GM19463 (cell line): ENCODE data around the gene SUGCT.
A peak's percentile ranks its signal among the peaks of the same experiment; 100 is the strongest.
"Not testable (repeated sequence)": the region's sequence is repeated elsewhere in the genome, so short reads cannot be mapped to it uniquely, and the experiment has no call there.

ENCODE experiments used
- ATAC-seq: cut with Tn5 transposase; IDR thresholded peaks from one replicate; pipeline ENCODE4 v1.9.1; 2021; ENCODE audit warnings: mild to moderate bottlenecking, moderate library complexity; ENCODE audit not compliant: unreplicated experiment

The SUGCT gene

DNA sequence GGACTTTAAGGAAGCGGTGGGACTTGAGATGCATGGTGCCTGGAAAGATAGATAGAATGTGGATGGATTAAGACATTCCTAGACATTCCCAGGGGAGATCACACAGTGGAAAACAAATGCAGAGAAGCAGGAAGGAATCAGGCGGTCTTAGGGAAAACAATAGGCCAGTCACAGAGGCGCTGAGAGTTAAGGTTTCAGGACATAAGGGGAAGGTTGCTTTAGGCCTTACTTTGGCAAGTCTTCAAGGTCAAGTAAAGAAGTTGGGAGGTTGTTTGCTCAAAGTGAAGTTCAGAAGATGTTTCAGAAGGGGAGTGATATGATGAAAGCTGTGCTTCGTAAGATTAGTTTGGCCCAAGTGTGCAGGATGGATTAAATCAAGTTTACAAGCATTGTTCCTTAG is 109.4 kb downstream of the SUGCT start:
- ATAC-seq: no peak

DNA sequence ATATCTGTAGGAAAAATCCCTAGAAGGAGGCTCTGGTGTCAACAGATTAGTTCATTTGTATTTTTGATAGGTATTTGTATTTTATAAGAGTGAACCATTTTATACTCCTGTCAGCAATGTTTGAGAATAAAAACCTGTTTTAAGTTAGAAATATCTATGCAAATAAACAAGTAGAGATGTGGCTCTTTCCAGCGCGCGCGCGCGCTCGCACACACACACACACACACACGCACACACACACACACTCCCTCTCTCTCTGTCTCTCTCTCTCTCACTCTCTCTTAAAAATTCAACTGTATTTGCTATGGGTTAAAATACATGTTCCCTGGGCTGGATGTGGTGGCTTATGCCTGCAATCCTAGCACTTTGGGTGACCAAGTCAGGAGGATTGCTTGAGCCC is 113.9 kb downstream of the SUGCT start:
- no peak for ATAC-seq

DNA sequence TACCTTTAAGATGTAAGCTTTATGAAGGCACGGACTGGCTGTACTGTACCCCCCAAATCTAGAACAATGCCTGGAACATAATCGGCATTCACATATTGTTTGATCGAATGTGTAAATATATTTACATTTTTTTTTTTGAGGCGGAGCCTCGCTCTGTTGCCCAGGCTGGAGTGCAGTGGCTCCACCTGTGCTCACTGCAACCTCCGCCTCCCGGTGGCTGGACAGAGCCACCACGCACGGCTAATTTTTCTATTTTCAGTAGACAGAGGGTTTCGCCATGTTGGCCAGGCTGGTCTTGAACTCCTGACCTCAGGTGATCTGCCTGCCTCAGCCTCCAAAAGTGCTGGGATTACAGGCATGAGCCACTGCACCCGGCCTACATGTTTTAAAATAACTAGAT is 118.6 kb downstream of the SUGCT start:
- not testable (repeated sequence) for ATAC-seq

DNA sequence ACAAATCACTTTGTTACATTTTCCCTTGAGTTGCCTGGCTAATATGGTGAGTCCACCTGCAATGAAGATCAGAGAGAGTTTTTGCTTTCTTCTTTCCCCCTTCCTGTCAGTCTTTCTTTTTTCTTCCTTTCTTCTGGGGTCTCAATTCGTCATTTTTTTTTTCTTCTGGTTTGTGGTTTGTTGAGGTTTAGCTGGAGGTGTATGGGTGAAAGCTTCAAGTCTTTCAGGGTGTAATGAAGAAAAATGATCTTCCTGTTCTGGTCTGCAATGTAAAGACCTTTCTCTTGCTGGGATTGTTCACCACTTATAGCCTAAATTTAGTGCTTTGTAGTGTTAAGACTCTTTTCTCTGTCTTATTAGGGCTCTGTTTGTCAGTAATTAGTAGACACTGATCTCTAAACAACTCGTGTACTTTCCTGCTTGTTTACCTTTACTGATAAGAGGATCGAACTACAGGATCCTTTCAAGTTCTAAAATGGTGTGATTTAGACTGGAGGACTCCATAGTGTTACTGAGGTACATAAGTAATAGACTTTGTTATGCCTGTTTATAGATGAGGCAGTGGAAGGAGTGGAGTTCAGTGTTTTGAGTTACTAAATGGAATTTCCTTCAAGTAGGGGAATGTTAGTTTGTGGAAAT is 129.1 kb downstream of the SUGCT start:
- ATAC-seq: no peak

- no peak for ATAC-seq
These were observed 132.8 kb downstream of the SUGCT start for GRCh38 chr7:40267583-40267982.

DNA sequence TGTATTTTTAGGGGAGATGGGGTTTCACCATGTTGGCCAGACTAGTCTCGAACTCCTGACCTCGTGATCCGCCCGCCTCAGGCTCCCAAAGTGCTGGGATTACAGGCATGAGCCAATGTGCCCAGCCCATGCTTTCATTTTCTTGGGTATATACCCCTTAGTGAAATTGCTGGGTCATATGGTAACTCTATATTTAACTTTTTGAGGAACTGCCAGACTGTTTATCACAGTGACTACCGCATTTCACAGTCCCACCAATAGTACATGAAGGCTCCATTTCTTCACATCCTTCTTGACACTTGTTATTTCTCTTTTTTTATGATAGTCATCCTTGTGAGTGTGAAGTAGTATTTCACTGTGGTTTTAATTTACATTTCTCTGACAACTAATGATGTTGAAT is 134.0 kb downstream of the SUGCT start:
- not testable (repeated sequence) for ATAC-seq

- peak; percentile 51 for ATAC-seq
These were observed 141.3 kb downstream of the SUGCT start for GRCh38 chr7:40276061-40276460.

GRCh38 chr7:40279991-40280390 is 145.2 kb downstream of the SUGCT start:
- no peak for ATAC-seq

DNA sequence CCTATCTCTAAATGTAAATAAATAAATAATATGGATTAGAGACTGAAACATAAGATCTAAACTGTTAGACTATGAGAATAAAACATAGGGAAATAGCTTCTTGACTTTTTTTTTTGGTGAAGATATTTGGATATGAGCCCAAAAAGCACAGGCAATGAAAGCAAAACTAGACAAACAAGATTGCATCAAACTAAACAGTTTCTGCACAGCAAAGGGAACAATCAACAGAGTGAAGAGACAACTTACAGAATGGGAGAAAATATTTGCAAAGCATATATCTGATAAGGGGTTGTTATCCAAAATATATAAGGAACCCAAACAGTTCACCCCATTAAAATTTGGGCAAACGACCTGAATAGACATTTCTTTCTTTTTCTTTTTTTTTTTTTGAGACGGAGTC is 148.1 kb downstream of the SUGCT start:
- no peak for ATAC-seq

DNA sequence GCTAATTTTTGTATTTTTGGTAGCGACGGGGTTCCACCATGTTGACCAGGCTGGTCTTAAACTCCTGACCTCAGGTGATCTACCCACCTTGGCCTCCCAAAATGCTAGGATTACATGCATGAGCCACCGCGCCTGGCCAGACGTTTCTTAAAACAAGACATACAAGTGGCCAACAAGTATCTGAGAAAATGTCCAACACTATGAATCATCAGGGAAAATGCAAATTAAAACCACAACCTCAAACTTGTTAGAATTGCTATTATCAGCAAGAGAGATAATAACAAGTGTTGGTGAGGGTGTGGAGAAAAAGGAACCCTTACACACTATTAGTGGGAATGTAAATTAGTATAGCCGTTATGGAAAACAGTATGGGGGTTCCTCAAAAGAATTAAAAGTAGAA is 148.6 kb downstream of the SUGCT start:
- ATAC-seq: no peak

GRCh38 chr7:40288827-40289226 is 154.0 kb downstream of the SUGCT start:
- ATAC-seq: no peak

DNA sequence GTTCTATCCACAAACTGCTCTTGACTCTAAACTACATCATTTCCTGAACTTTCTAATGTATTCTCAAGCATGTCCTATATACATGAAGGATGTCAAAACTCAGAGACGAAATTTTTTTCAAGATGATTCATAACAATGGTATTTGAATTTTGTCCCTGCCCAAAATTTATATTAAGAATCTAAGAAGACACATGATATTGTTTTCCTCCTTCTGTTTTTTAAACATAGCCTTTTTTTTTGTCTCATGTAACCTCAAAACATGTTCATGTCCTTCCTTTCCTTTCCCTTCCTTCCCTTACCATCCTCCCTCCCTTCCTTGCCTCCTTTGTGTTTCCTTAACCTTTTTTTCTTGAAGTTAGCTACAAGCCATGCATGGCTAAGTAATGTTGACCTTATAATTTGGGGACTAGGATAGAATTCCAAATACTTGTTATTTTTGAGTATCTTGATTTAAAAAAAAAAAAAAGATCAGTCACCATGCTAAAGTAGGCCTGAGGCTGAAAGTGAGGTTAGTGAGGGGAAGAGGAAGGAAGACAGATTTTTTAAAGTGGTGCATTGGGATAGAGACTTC is 163.0 kb downstream of the SUGCT start:
- ATAC-seq: no peak

DNA sequence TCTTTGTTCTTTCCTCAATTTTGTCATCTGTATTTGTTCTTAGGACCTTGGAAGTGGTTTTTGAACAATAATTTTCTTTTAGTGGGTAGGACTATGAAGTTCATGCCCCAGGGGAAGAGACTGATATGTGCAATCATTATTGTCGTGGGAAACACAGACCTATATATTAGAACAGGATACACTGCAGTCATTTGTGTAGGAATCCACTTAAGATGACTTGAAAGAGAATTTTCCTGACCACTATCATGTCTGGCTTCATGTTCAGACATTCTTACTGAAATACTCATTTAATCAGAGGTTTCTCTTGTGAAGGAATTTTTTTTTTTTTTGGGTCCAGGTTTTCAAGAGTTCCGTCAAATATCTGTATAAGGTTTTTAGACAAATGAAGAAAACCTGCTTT is 163.6 kb downstream of the SUGCT start:
- ATAC-seq: no peak

DNA sequence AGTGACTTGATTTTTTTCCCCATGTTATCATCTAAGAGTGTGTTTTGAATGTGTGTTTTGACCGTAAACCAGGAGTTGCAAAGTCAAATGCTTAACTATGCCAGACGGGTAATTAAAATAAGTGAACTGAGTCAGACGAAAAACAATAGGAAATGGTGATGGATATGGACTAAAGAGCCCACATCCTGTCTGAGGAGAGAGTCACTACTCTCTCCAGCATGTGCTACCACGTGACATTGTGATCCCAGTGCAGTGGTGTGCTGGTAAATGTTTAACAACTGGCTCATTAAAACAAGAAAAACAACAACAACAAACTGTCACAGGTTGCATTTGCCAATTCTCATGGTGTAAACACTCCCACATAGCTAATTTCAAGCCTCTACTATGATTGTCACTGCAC is 164.3 kb downstream of the SUGCT start:
- peak; percentile 79 for ATAC-seq

DNA sequence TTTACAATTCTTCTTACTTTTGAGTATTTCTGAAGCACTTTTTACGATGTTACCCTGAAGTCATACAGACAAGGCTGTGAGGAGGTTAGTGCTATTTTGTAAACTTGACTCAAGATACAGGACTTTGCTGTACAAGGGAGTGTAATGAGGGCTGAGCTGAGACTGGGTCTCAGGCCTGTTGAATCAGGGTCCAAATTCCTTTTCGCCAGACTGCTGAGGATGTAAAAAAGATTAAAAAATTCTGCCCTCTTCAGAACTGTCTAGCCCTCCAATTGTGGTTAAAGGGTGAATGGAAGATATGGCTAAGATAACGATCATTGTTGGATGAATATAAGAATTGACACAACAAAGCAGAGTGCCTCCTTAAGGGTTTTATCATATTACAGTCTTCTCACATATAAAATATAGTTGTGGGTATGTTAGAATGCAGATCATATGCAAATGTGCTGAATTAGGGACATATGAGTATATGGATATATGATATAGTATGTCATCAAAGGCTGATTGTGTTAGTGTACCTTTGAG is 165.4 kb downstream of the SUGCT start:
- ATAC-seq: no peak

- ATAC-seq: no peak
These were observed 166.8 kb downstream of the SUGCT start for GRCh38 chr7:40301486-40302068.

DNA sequence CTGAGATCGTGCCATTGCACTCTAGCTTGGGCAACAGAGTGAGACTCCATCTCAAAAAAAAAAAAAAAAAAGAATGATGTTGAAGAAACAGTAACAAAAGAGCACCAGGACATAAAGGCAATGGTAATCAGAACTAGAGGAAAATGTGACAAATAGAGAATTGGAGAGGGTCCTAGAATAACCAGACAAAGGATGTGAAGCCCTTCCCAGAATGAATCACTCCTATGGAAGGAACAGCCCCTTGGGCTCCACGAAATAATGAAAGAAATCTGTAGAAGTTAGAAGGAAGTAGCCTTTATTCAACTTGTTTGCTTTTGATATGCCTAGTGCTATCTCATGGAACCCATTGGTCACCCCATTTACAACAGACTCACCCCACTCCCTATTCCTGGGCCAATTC is 169.2 kb downstream of the SUGCT start:
- no peak for ATAC-seq

- ATAC-seq: no peak
These were observed 170.4 kb downstream of the SUGCT start for GRCh38 chr7:40305229-40305628.

DNA sequence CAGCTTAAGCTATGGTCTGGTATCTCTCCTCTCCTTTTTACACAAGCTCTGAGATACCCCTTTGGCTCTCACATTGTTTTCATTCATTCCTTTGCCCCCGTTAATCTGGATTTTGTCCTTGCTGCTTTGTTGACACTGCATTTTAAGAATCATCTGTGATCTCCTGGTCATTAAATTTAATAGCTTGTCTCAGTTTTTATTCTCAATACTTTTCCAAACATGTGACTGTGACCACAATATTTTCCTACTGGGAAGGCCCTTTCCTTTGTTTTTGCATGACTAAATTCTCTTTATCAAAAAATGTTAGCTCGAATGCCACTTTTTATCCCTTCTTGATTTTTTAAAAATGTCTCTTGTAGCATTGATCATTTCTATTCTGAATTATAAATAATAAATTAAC is 171.2 kb downstream of the SUGCT start:
- no peak for ATAC-seq

DNA sequence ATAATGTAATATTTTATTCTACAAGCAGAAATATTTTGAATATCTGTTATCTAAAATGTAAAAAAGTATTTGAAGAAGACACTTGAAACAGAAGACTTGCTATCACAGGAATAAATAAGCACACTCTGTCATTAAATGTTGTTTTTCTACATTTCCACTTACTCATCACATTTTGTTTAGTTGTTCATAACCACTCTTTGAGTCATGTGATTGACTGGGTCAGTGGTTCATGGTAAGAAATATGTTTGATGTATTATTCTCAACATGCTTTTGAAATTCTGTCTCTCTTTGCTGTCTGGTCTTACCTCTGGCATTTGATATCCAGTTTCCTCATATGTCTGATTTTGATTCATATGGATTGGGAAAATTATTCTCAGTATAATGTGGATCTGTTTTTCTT is 171.8 kb downstream of the SUGCT start:
- no peak for ATAC-seq

GRCh38 chr7:40310258-40310657 is 175.5 kb downstream of the SUGCT start:
- ATAC-seq: no peak

GRCh38 chr7:40311307-40311706 is 176.5 kb downstream of the SUGCT start:
- ATAC-seq: peak; percentile 99
